Spleen (tissue), 11 donors: Measurements from ENCODE around the gene CHRNA4. TPM values are rescaled to one million over a fixed set of nuclear protein-coding genes. Genes with fewer than 3 reads are reported as not detected.

Experiments
- DNase-seq: peaks from one replicate; pipeline ENCODE4 v3.0.0-alpha.2; 2020
- H3K27ac ChIP-seq, 8 donors: fragments of 200-600 bp; sonication (generic) in 7 of 8; 1 replicate in 4 of 8; 2 replicates in 4 of 8; pipeline versions ENCODE4 v1.5.0 to v1.8.0; 2016 to 2021; ENCODE audit warnings: inconsistent platforms in 4 of 8, mild to moderate bottlenecking in 4 of 8, moderate library complexity in 1 of 8
- H3K27me3 ChIP-seq, 7 donors: fragments of 200-600 bp; sonication (generic) in 6 of 7; replicated peaks in 1 of 7; 1 replicate in 4 of 7; 2 replicates in 3 of 7; pipeline versions ENCODE4 v1.5.0 to v1.8.0; 2016 to 2021; ENCODE audit warnings: inconsistent platforms in 3 of 7, mild to moderate bottlenecking in 1 of 7
- H3K36me3 ChIP-seq, 6 donors: fragments of 200-600 bp; sonication (generic) in 5 of 6; 1 replicate in 4 of 6; 2 replicates in 2 of 6; pipeline versions ENCODE4 v1.5.0 to v1.8.0; 2016 to 2021; ENCODE audit warnings: inconsistent platforms in 2 of 6
- H3K4me1 ChIP-seq, 6 donors: fragments of 200-600 bp; sonication (generic) in 5 of 6; 1 replicate in 3 of 6; 2 replicates in 3 of 6; pipeline versions ENCODE4 v1.5.0 to v1.8.0; 2016 to 2021; ENCODE audit warnings: inconsistent platforms in 3 of 6
- H3K4me3 ChIP-seq, 8 donors: fragments of 200-600 bp; sonication (generic) in 7 of 8; 1 replicate in 4 of 8; 2 replicates in 4 of 8; pipeline versions ENCODE4 v1.5.0 to v1.8.0; 2016 to 2021; ENCODE audit warnings: inconsistent platforms in 4 of 8, mild to moderate bottlenecking in 4 of 8, moderate library complexity in 2 of 8
- H3K9me3 ChIP-seq, 8 donors: fragments of 200-600 bp; sonication (generic) in 7 of 8; 1 replicate in 4 of 8; 2 replicates in 4 of 8; pipeline versions ENCODE4 v1.5.0 to v1.8.0; 2016 to 2021; ENCODE audit warnings: inconsistent platforms in 4 of 8
- CTCF ChIP-seq, 11 experiments: fragments of 200-600 bp in 7 of 11; fragments of 450-650 bp in 4 of 11; sonication (generic) in 4 of 11; IDR thresholded peaks in 8 of 11; conservative IDR thresholded peaks in 3 of 11; 1 replicate in 7 of 11; 2 replicates in 4 of 11; pipeline versions ENCODE4 v1.4.0 to v1.8.0; 2016 to 2021; ENCODE audit warnings: antibody characterized with exemption in 11 of 11, inconsistent platforms in 4 of 11, mild to moderate bottlenecking in 1 of 11
- POLR2A ChIP-seq, 3 donors: fragments of 450-650 bp; IDR thresholded peaks; one replicate each; pipeline ENCODE4 v1.5.1; 2017; ENCODE audit warnings: antibody characterized with exemption in 3 of 3, mild to moderate bottlenecking in 1 of 3
- POLR2AphosphoS5 ChIP-seq, 3 donors: sonication (generic); formaldehyde crosslinking; IDR thresholded peaks; one replicate each; pipeline ENCODE4 v1.5.1; 2017; ENCODE audit warnings: antibody characterized with exemption in 3 of 3
- WGBS, 5 donors: extraction: QIAGEN DNeasy Blood & Tissue Kit in 3 of 5; methylation state at CpG; one replicate each; pipeline versions ENCODE4 v1.1.5 to v1.1.7; 2013 to 2018; 5-methylcytosine and 5-hydroxymethylcytosine counted together
- intact Hi-C: fragments of 100-400 bp; cut with DNase I; formaldehyde crosslinking; loops from one replicate; pipeline ENCODE4 v1.15.0; 2023; ENCODE audit warnings: low total_unique reads
- polyA plus RNA-seq, 3 donors: library from polyadenylated mRNA; stranded (reverse); fragments of 200-250 nt; gene quantifications; one replicate each; pipeline ENCODE4 v1.2.1, GENCODE V29; 2013
- small RNA-seq, 4 donors: library from RNA; depleted of rRNA; stranded (forward); fragments of <200 nt; gene quantifications; one replicate each; pipeline ENCODE3, GENCODE V24; 2016
- total RNA-seq, 7 donors: library from RNA; depleted of rRNA in 3 of 7; stranded (reverse); fragments of >200 nt in 3 of 7; fragmentation: NEBNext Ultra II Directional in 4 of 7; extraction: Animal tissue kit (Norgen Biotek cat#: 25700) in 4 of 7; gene quantifications; one replicate each; pipeline versions ENCODE4 v1.1.0 to v1.2.1, GENCODE V29; 2016 to 2021
- donor health status: healthy with polysubstance abuse.
- donor health status: DM: no; HTN: no; CAD: no; lungs with moderate emphysema.
- donor health status: DM: no; HTN: no; CAD: no.
- donor health status: Bipolar disorder and iron deficiency.
- donor health status: healthy.
- donor health status: DM: no; HTN: no; CAD: no.
- donor health status: DM: yes; HTN: yes; CAD: no.

Gene CHRNA4
- total and polyA plus RNA-seq, 10 donors: 0.15 to 13.8 (median 1.3) TPM; not detected in 1

GRCh38 chr20:63293456-63293855 is 67.7 kb downstream of the CHRNA4 start:
- Histone ChIP-seq H3K36me3 (peaks cover 0 to 13% (median 11%) of the 10 kb centered on the region in 6 donors), H3K4me3 (no peak overlapping the region), H3K9me3 (no peaks in the 10 kb centered on the region), H3K27me3 (peaks cover 0 to 62% (median 44%) of the 10 kb centered on the region in 7 donors), H3K27ac (no peak overlapping the region), H3K4me1 (peaks cover 0 to 27% (median 16%) of the 10 kb centered on the region in 6 donors)
- intact Hi-C loops: no loop called here
- TF ChIP-seq CTCF (IDR thresholded peaks at IDR 0.05 in 8 of 11, conservative IDR thresholded peaks at IDR 0.05 in 3 of 11) (no peak), POLR2A (IDR thresholded peaks at IDR 0.05) (no peak), POLR2AphosphoS5 (IDR thresholded peaks at IDR 0.05) (no peak)
- no peak for DNase-seq
- WGBS, 5 donors: 55 to 82% (median 72%) methylated on average over 5 to 11 of the region's 11 CpGs

Small RNAs within 50 kb of the gene (small RNA-seq; reads per million reads assigned to genes)
- gene RNU6-994P: 0 reads per million in 4 donors

Other genes starting within 250 kb of the CHRNA4 start
- gene YTHDF1, start 145.2 kb downstream of the CHRNA4 start, total RNA-seq: 10 to 100 TPM; 30.8 to 41.6 (median 35.9) TPM
- 10 to 100 TPM; 18.8 to 24.3 (median 21.2) TPM for gene YTHDF1, start 145.2 kb downstream of the CHRNA4 start, polyA plus RNA-seq
- gene BIRC7, start 125.4 kb downstream of the CHRNA4 start, total RNA-seq: 1 to 10 TPM in 3 of 7 donors, under 1 TPM in 2, not detected in 2; 0.40 to 1.3 (median 1.0) TPM
- 1 to 10 TPM; 1.1 to 2.9 (median 1.4) TPM for gene BIRC7, start 125.4 kb downstream of the CHRNA4 start, polyA plus RNA-seq
- not detected for gene NKAIN4, start 106.9 kb downstream of the CHRNA4 start, total RNA-seq
- gene NKAIN4, start 106.9 kb downstream of the CHRNA4 start, polyA plus RNA-seq: under 1 TPM in 1 of 3 donors, not detected in 2; 0.09 TPM
- gene ARFGAP1, start 88.5 kb downstream of the CHRNA4 start, total RNA-seq: 100 to 1,000 TPM in 3 of 7 donors, 10 to 100 TPM in 4; 51.9 to 105 (median 91.7) TPM
- gene ARFGAP1, start 88.5 kb downstream of the CHRNA4 start, polyA plus RNA-seq: 100 to 1,000 TPM in 2 of 3 donors, 10 to 100 TPM in 1; 44.4 to 165 (median 112) TPM
- gene COL20A1, start 68.2 kb downstream of the CHRNA4 start, total RNA-seq: 1 to 10 TPM in 2 of 7 donors, under 1 TPM in 3, not detected in 2; 0.23 to 2.1 (median 0.77) TPM
- under 1 TPM; 0.12 to 0.77 (median 0.43) TPM for gene COL20A1, start 68.2 kb downstream of the CHRNA4 start, polyA plus RNA-seq
- gene KCNQ2, start 111.3 kb upstream of the CHRNA4 start, total RNA-seq: 1 to 10 TPM in 2 of 7 donors, under 1 TPM in 3, not detected in 2; 0.26 to 3.5 (median 0.65) TPM
- gene KCNQ2, start 111.3 kb upstream of the CHRNA4 start, polyA plus RNA-seq: under 1 TPM; 0.13 to 0.39 (median 0.39) TPM
- gene EEF1A2, start 137.7 kb upstream of the CHRNA4 start, total RNA-seq: 1 to 10 TPM in 3 of 7 donors, under 1 TPM in 4; 0.39 to 1.4 (median 0.54) TPM
- gene EEF1A2, start 137.7 kb upstream of the CHRNA4 start, polyA plus RNA-seq: under 1 TPM; 0.48 to 0.57 (median 0.53) TPM
- gene PPDPF, start 159.4 kb upstream of the CHRNA4 start, total RNA-seq: 100 to 1,000 TPM in 4 of 7 donors, 10 to 100 TPM in 3; 68.8 to 167 (median 105) TPM
- gene PPDPF, start 159.4 kb upstream of the CHRNA4 start, polyA plus RNA-seq: 100 to 1,000 TPM; 123 to 275 (median 186) TPM
- 1 to 10 TPM in 1 of 7 donors, under 1 TPM in 6; 0.20 to 1.0 (median 0.77) TPM for gene PTK6, start 176.0 kb upstream of the CHRNA4 start, total RNA-seq
- gene PTK6, start 176.0 kb upstream of the CHRNA4 start, polyA plus RNA-seq: under 1 TPM; 0.55 to 0.72 (median 0.64) TPM
- gene SRMS, start 186.4 kb upstream of the CHRNA4 start, total RNA-seq: 1 to 10 TPM in 4 of 7 donors, under 1 TPM in 1, not detected in 2; 0.46 to 1.5 (median 1.2) TPM
- gene SRMS, start 186.4 kb upstream of the CHRNA4 start, polyA plus RNA-seq: under 1 TPM; 0.07 to 0.19 (median 0.12) TPM
- gene FNDC11, start 192.8 kb upstream of the CHRNA4 start, total RNA-seq: 1 to 10 TPM in 4 of 7 donors, under 1 TPM in 3; 0.33 to 2.0 (median 1.0) TPM
- 1 to 10 TPM in 1 of 3 donors, under 1 TPM in 2; 0.91 to 1.8 (median 0.98) TPM for gene FNDC11, start 192.8 kb upstream of the CHRNA4 start, polyA plus RNA-seq
- gene HELZ2, start 212.9 kb upstream of the CHRNA4 start, total RNA-seq: 100 to 1,000 TPM in 1 of 7 donors, 10 to 100 TPM in 6; 56.5 to 120 (median 66.0) TPM
- gene HELZ2, start 212.9 kb upstream of the CHRNA4 start, polyA plus RNA-seq: 10 to 100 TPM in 1 of 3 donors, 1 to 10 TPM in 2; 4.3 to 21.2 (median 5.7) TPM